Progenitor cell of endocrine pancreas (in vitro differentiated cells): ENCODE results near the gene ADAMTS2. TPM values are rescaled to one million over a fixed set of nuclear protein-coding genes. Genes with fewer than 3 reads are reported as not detected.
A peak's percentile ranks its signal among the peaks of the same experiment; 100 is the strongest.

ENCODE experiments used
- DNase-seq: peaks from one replicate; pipeline ENCODE4 v3.0.0; 2021; ENCODE audit warnings: low spot score; ENCODE audit not compliant: unreplicated experiment
- H3K27ac Mint-ChIP-seq: 2 replicates; pipeline ENCODE4 v1.8.0; 2021; ENCODE audit warnings: mild to moderate bottlenecking, moderate library complexity, mixed read lengths
- H3K27me3 Mint-ChIP-seq: 2 replicates; pipeline ENCODE4 v1.8.0; 2021; ENCODE audit warnings: mixed read lengths
- H3K36me3 Mint-ChIP-seq: 2 replicates; pipeline ENCODE4 v1.8.0; 2022; ENCODE audit warnings: mixed read lengths; ENCODE audit not compliant: insufficient read depth
- H3K4me1 Mint-ChIP-seq: 2 replicates; pipeline ENCODE4 v1.8.0; 2021; ENCODE audit warnings: low read depth, mixed read lengths
- H3K4me3 Mint-ChIP-seq: 2 replicates; pipeline ENCODE4 v1.8.0; 2021; ENCODE audit warnings: low read depth, mild to moderate bottlenecking, moderate library complexity, mixed read lengths
- H3K9me3 Mint-ChIP-seq: 2 replicates; pipeline ENCODE4 v1.8.0; 2021; ENCODE audit warnings: low read depth, mixed read lengths
- CTCF ChIP-seq: fragments of 200-600 bp; sonication (generic); IDR thresholded peaks from one replicate; pipeline ENCODE4 v1.5.0; 2021; ENCODE audit warnings: antibody characterized with exemption, mild to moderate bottlenecking; ENCODE audit not compliant: unreplicated experiment
- total RNA-seq: library from RNA; stranded (reverse); gene quantifications from 2 replicates; pipeline ENCODE4 v1.2.1, GENCODE V29; 2021

Gene ADAMTS2
- total RNA-seq, 1 donor from 2014 or later = 2.5 TPM

- Mint-ChIP-seq H3K27ac (no peak overlapping the region), H3K4me3 (no peak overlapping the region), H3K36me3 (no peaks in the 10 kb centered on the region), H3K27me3 (peaks cover 16% of the 10 kb centered on the region), H3K4me1 (no peaks in the 10 kb centered on the region), H3K9me3 (no peaks in the 10 kb centered on the region)
- TF ChIP-seq CTCF = peak; percentile 40
- no peak for DNase-seq
Measured at GRCh38 chr5:179276838-179277395, 68.3 kb downstream of the ADAMTS2 start.

GRCh38 chr5:179275941-179276837 is 69.1 kb downstream of the ADAMTS2 start:
- H3K27ac Mint-ChIP-seq = peak overlapping the region; percentile 17

GRCh38 chr5:179275381-179275878 is 69.8 kb downstream of the ADAMTS2 start:
- TF ChIP-seq CTCF = no peak
- peak overlapping the region; percentile 17 for H3K27ac Mint-ChIP-seq
- H3K9me3 Mint-ChIP-seq = no peaks in the 10 kb centered on the region
- no peak for DNase-seq
- H3K36me3 Mint-ChIP-seq = no peaks in the 10 kb centered on the region
- peaks cover 14% of the 10 kb centered on the region for H3K27me3 Mint-ChIP-seq
- no peak overlapping the region for H3K4me3 Mint-ChIP-seq
- H3K4me1 Mint-ChIP-seq = no peaks in the 10 kb centered on the region

More at GRCh38 chr5:179275941-179276837, 69.1 kb downstream of the ADAMTS2 start:
- no peaks in the 10 kb centered on the region for H3K4me1 Mint-ChIP-seq
- H3K27me3 Mint-ChIP-seq = peaks cover 16% of the 10 kb centered on the region
- H3K4me3 Mint-ChIP-seq = no peak overlapping the region
- no peaks in the 10 kb centered on the region for H3K36me3 Mint-ChIP-seq
- no peaks in the 10 kb centered on the region for H3K9me3 Mint-ChIP-seq
- DNase-seq = no peak
- no peak for TF ChIP-seq CTCF

GRCh38 chr5:179274321-179275315 is 70.6 kb downstream of the ADAMTS2 start:
- DNase-seq = no peak
- Mint-ChIP-seq H3K4me1 (no peaks in the 10 kb centered on the region), H3K4me3 (no peak overlapping the region), H3K36me3 (no peaks in the 10 kb centered on the region), H3K27me3 (peaks cover 14% of the 10 kb centered on the region), H3K27ac (no peak overlapping the region), H3K9me3 (no peaks in the 10 kb centered on the region)
- TF ChIP-seq CTCF = peak; percentile 21
